NT2/D1 (cell line): ENCODE measurements around the gene ITGB5.

Experiments
- DNase-seq: peaks from one replicate; pipeline ENCODE4 v3.0.0-alpha.2; 2011; ENCODE audit warnings: low read depth, low spot score
- H3K27me3 ChIP-seq: 2 replicates; pipeline ENCODE4 v1.6.0; 2011; ENCODE audit warnings: mild to moderate bottlenecking; ENCODE audit not compliant: insufficient read length, insufficient read depth
- H3K36me3 ChIP-seq: 2 replicates; pipeline ENCODE4 v1.6.1; 2011; ENCODE audit warnings: mild to moderate bottlenecking, low read length, mixed read lengths; ENCODE audit not compliant: insufficient read depth, insufficient read length
- H3K4me1 ChIP-seq: 2 replicates; pipeline ENCODE4 v1.5.1; 2011; ENCODE audit not compliant: insufficient read depth, insufficient read length
- H3K4me3 ChIP-seq: 2 replicates; pipeline ENCODE4 v1.5.1; 2011; ENCODE audit warnings: low read depth; ENCODE audit not compliant: insufficient read length
- H3K9ac ChIP-seq: 2 replicates; pipeline ENCODE4 v1.6.0; 2011; ENCODE audit warnings: low read depth; ENCODE audit not compliant: insufficient read length
- H3K9me3 ChIP-seq: 2 replicates; pipeline ENCODE4 v1.5.1; 2011; ENCODE audit warnings: mild to moderate bottlenecking, low read length; ENCODE audit not compliant: insufficient read depth
- SUZ12 ChIP-seq: IDR thresholded peaks from 2 replicates; pipeline ENCODE4 v1.6.1; 2011; ENCODE audit not compliant: insufficient read length, insufficient read depth; ENCODE audit errors: extremely low read depth
- YY1 ChIP-seq: IDR thresholded peaks from 2 replicates; pipeline ENCODE4 v1.6.1; 2011; ENCODE audit not compliant: insufficient read length, insufficient read depth
- ZNF274 ChIP-seq: IDR thresholded peaks from 2 replicates; pipeline ENCODE4 v1.6.1; 2011; ENCODE audit warnings: mild to moderate bottlenecking, low read depth, low read length

ITGB5 gene

DNA sequence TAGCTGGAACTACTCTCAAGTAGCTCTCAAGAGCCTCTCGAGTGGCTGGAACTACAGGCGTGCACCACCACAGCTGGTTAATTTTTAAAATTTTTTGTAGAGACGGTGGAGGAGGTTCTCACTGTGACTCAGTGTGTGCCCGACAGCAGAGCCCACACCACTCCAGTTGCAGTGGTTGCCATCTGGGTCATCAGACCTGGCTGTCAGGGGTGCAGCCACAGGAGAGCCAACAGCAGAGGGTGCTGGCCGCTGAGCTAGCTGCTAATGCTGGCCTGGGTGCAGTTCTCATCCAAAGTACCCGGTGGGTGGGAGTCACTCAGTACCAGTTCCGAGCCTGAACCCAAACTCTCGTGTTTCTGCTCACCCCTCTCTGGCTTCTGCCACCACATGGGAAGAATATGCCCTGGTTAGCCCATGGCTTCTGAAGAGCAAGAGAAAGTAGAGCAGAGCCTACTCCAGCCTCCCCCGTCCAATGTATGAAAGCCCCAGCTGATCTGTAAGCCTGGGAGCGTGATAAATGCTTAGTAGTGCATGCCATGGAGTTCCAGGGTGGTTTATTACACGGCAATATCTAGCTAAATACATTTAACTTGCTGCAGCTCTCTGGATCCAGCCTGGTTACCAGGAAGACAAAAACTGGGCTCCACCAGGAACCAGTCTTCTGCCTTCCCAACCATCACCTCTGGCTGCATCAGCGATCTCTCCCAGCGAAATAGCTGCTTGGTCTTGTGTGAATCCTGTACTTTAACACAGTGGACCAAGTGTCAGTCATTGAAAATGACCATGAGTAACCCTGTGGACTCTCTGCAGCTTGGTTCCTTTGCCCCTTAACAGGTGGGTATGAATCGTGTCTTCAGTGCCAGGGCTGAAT, 139.8 kb downstream of the ITGB5 start:
- no peak for DNase-seq
- Histone ChIP-seq H3K36me3 (peaks cover 60% of the 10 kb centered on the region), H3K9me3 (peaks cover 16% of the 10 kb centered on the region; the same call in 1 of the 2 replicates), H3K4me3 (no peak overlapping the region), H3K27me3 (no peaks in the 10 kb centered on the region), H3K9ac (no peak overlapping the region), H3K4me1 (no peaks in the 10 kb centered on the region)
- TF ChIP-seq SUZ12 (no peak), YY1 (no peak), ZNF274 (no peak)

DNA sequence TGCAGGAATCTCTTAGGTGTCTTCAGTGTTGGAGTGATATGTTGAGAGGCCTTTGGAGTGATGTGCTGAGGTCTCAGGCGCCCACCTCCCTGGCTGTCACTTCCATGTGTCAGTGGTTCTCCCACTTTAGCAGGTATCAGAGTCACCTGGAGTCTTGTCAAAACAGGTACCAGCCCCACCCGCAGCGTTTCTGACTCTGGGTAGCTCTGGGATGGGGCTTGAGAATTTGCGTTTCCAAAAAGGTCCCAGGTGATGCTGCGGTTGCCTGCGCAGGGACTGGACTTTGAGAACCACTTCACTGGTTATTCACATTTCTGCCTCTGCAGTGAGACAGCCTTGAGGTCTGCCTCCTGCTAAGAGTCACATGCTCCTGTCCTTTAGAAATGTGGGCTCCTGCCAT, 141.4 kb downstream of the ITGB5 start:
- Histone ChIP-seq H3K4me3 (no peak overlapping the region), H3K4me1 (no peaks in the 10 kb centered on the region), H3K27me3 (no peaks in the 10 kb centered on the region), H3K36me3 (peaks cover 76% of the 10 kb centered on the region), H3K9me3 (peaks cover 10% of the 10 kb centered on the region; the same call in 1 of the 2 replicates), H3K9ac (no peak overlapping the region)
- TF ChIP-seq YY1: no peak
- no peak for TF ChIP-seq ZNF274
- no peak for TF ChIP-seq SUZ12
- no peak for DNase-seq

DNA sequence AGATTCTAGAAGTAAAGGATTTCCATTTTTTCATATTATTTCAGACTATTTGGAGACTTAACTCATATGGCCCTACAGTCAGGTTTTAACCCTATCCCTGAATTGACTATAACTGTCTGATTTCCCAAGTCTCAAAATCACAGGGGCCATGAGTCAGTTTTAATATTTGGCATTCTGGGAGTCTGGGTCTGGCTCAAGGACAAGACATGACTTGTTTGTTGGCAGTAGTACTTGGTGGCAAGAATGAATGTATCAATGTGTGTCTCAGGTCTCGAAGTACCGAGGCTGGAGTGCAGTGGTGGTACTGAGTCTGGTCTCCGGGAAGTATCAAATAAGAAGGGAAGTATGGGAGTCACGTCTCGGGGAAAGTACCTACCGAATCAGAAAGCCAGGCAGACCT, 146.1 kb downstream of the ITGB5 start:
- no peak for DNase-seq
- no peak overlapping the region for H3K4me3 ChIP-seq
- H3K9ac ChIP-seq: no peak overlapping the region
- H3K4me1 ChIP-seq: no peaks in the 10 kb centered on the region
- TF ChIP-seq ZNF274 (no peak), YY1 (no peak), SUZ12 (no peak)
- H3K36me3 ChIP-seq: peaks cover 91% of the 10 kb centered on the region
- no peaks in the 10 kb centered on the region for H3K27me3 ChIP-seq
- no peaks in the 10 kb centered on the region for H3K9me3 ChIP-seq

DNA sequence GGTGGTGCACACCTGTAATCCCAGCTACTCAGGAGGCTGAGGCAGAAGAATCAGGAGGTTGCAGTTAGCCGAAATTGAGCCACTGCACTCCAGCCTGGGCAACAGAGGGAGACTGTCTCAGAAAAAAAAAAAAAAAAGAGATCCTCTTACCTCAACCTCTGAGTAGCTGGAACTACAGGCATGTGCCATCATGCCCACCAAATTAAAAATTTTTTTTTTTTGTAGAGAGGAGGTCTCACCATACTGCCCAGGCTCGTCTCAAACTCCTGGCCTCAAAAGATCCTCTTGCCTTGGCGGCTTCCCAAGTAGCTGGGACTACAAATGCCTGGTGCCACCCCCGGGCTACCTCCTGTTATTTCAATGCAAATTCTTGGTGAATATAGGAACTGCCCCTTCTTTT, 155.4 kb downstream of the ITGB5 start:
- no peaks in the 10 kb centered on the region for H3K27me3 ChIP-seq
- no peaks in the 10 kb centered on the region for H3K4me1 ChIP-seq
- no peaks in the 10 kb centered on the region for H3K9me3 ChIP-seq
- H3K36me3 ChIP-seq: peaks cover 51% of the 10 kb centered on the region
- H3K4me3 ChIP-seq: no peak overlapping the region
- no peak for DNase-seq
- TF ChIP-seq YY1 (no peak), SUZ12 (no peak), ZNF274 (no peak)
- H3K9ac ChIP-seq: no peak overlapping the region

DNA sequence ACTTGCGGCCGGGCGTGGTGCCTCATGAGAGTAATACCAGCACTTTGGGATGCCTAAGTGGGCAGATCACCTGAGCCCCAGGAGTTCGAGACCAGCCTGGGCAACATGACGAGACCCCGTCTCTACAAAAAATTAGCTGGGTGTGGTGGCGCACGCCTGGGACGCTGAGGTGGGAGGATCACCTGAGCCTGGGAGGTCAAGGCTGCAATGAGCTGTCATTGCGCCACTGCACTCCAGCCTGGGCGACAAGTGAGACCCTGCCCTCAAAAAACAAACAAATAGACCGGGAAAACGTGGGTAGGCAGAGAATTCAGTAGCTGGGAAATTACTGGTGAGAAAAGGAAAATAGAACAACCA, 156.2 kb downstream of the ITGB5 start:
- H3K4me3 ChIP-seq: peak overlapping the region; percentile 100
- H3K36me3 ChIP-seq: peaks cover 43% of the 10 kb centered on the region
- DNase-seq: no peak
- H3K27me3 ChIP-seq: no peaks in the 10 kb centered on the region
- TF ChIP-seq ZNF274 (no peak), SUZ12 (no peak), YY1 (no peak)
- H3K9ac ChIP-seq: peak overlapping the region; percentile 100
- no peaks in the 10 kb centered on the region for H3K4me1 ChIP-seq
- no peaks in the 10 kb centered on the region for H3K9me3 ChIP-seq

DNA sequence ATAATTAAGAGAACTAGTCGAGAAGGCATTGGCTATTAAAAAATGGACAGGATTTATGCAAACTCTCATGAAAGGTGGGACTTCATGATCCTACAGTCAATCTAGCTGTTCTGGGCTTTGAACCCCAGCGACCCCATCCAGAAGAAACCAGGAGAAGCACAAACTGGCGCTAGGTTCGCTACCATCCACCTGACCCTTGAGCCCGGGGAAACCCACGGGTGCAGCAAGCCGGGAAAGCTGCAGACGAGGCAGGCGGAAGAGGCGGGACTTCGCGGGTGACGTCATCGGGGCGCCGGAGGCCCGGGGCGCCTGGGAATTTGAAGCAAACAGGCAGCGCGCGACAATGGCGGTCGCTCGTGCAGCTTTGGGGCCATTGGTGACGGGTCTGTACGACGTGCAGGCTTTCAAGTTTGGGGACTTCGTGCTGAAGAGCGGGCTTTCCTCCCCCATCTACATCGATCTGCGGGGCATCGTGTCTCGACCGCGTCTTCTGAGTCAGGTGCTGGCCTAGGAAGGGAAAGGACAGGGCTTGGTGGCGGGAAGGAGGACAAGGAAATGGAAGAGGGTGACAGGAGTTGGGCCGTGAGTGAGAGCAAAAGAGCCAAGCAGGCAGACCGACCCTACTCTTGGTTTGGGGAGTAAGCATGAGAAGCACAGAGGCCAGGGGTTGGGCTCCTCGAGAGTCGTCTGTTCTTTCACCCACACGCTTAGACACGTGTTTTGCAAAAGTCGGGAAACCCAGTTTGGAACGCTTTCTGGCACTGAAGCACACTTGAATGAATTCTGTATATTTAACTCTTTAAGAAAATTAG, 156.8 kb downstream of the ITGB5 start, which contains the start of gene UMPS:
Gene UMPS (plus strand): TSS at position 324 of the 812 bp plus-strand sequence. CDS start 20 bp downstream, at position 344.
- TF ChIP-seq YY1 (peak; percentile 68), ZNF274 (no peak)
- H3K4me3 ChIP-seq: peak within 1 kb of the TSS; percentile 100
- no peaks in the 10 kb centered on the region for H3K9me3 ChIP-seq
- no peaks in the 10 kb centered on the region for H3K4me1 ChIP-seq
- H3K36me3 ChIP-seq: peaks cover 37% of the 10 kb centered on the region
- H3K27me3 ChIP-seq: no peaks in the 10 kb centered on the region
- H3K9ac ChIP-seq: peak within 1 kb of the TSS; percentile 100
- peak; percentile 65 for DNase-seq

DNA sequence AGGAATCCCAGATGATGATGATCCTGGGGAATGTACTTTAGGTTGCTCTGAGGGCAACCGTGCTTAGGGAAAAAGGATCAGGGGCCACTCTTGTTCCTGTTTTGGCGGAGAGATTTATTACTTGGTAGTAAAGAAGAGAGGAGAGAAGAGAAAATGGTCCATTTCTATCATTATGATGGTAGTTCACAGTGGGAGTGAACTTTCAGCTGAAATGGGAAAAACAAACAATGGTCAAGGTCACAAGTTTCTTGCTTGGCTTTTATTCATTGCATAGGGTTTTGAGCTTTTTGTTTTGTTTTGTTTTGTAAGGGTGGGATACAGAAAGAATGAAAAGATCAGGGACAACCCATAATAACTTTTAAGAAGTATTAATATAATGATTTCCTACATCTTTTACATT, 164.6 kb downstream of the ITGB5 start:
- no peak overlapping the region for H3K9ac ChIP-seq
- no peaks in the 10 kb centered on the region for H3K4me1 ChIP-seq
- no peaks in the 10 kb centered on the region for H3K27me3 ChIP-seq
- no peaks in the 10 kb centered on the region for H3K36me3 ChIP-seq
- no peaks in the 10 kb centered on the region for H3K9me3 ChIP-seq
- no peak overlapping the region for H3K4me3 ChIP-seq
- no peak for DNase-seq
- TF ChIP-seq SUZ12: no peak
- TF ChIP-seq YY1: no peak
- TF ChIP-seq ZNF274: no peak
